Measurements from ENCODE around the gene XPA. TPM values are rescaled to one million over a fixed set of nuclear protein-coding genes. Genes with fewer than 3 reads are reported as not detected.

Gene XPA
- total and polyA plus RNA-seq, 2 experiments from 2014 or later, result 21.1 to 31.5 TPM

DNA sequence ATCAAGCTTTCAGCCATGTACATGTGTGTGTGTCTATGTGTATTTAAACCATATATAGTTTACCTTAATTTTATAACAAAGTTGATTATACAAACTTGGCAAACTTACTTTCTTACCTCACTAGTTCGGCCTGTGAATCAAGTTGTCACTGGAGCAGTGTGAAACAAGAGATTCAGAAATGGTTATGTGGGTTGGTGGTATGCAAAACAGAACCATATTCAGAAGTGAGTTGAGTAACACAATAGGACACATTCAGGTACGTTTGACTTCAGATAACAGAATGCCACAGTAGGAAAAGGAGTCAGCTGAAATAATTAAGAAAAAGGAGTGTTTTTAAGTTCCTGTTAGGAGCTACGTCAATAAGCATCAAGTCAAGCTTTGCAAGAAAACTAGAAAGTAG is 21.5 kb downstream of the XPA start:
- H3K27ac ChIP-seq, result peak overlapping the region; percentile 58
- no peaks in the 10 kb centered on the region for H3K9me3 ChIP-seq (ENCODE audit: low read depth)
- no peaks in the 10 kb centered on the region for H3K27me3 ChIP-seq
- H3K4me1 ChIP-seq (ENCODE audit: low read depth), result peaks cover 6% of the 10 kb centered on the region
- H3K36me3 ChIP-seq, result peaks cover 68% of the 10 kb centered on the region
- TF ChIP-seq, protein P1, sequence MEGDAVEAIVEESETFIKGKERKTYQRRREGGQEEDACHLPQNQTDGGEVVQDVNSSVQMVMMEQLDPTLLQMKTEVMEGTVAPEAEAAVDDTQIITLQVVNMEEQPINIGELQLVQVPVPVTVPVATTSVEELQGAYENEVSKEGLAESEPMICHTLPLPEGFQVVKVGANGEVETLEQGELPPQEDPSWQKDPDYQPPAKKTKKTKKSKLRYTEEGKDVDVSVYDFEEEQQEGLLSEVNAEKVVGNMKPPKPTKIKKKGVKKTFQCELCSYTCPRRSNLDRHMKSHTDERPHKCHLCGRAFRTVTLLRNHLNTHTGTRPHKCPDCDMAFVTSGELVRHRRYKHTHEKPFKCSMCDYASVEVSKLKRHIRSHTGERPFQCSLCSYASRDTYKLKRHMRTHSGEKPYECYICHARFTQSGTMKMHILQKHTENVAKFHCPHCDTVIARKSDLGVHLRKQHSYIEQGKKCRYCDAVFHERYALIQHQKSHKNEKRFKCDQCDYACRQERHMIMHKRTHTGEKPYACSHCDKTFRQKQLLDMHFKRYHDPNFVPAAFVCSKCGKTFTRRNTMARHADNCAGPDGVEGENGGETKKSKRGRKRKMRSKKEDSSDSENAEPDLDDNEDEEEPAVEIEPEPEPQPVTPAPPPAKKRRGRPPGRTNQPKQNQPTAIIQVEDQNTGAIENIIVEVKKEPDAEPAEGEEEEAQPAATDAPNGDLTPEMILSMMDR (IDR thresholded peaks at IDR 0.05; ENCODE audit: low read depth, low read length), result no peak
- DNase-seq (ENCODE audit: low read depth in 1 of 2, low spot score in 1 of 2), result no peak
- no peak overlapping the region for H3K4me3 ChIP-seq

DNA sequence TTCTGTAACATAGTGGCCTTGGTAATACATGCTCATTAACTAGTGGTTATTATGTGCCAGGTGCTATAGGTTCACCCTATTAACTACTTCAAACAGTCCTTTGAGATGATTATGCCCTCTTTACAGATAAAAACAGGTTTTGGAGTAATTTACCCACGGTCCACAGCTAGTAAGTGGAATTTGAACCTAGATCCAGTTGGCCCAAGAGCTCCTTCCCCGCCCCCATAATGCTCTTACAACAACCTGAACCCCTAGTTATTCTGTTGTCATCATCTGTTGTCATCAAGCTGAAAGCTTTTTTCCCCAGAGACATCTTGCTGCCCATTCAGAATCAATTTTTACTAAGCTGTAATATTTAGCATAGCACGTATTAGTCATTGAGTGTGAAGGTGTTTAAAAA is 23.2 kb downstream of the XPA start:
- DNase-seq (ENCODE audit: low read depth in 1 of 2, low spot score in 1 of 2), result no peak
- no peak overlapping the region for H3K27ac ChIP-seq
- H3K9me3 ChIP-seq (ENCODE audit: low read depth), result no peaks in the 10 kb centered on the region
- H3K36me3 ChIP-seq, result peaks cover 82% of the 10 kb centered on the region
- H3K4me3 ChIP-seq, result no peak overlapping the region
- TF ChIP-seq, protein P1 (IDR thresholded peaks at IDR 0.05; ENCODE audit: low read depth, low read length), result no peak
- H3K27me3 ChIP-seq, result no peaks in the 10 kb centered on the region
- peaks cover 6% of the 10 kb centered on the region for H3K4me1 ChIP-seq (ENCODE audit: low read depth)

DNA sequence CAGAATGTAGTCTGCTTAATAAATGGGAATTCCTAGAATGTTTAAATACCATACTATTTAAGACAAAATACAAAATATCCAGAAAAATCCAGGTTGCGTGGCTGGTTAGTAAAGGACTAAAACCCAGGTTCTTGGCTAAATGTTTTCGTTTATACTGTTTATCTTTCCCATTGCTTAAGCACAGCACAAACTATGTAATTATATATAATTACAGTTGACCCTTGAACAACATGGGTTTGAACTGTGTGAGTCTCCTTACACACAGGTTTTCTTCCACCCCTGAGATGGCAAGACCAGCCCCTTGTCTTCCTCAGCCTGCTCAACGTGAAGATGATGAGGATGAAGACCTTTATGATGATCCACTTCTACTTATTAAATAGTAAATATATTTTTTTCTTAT is 24.7 kb downstream of the XPA start:
- Histone ChIP-seq H3K27ac (no peak overlapping the region), H3K4me1 (ENCODE audit: low read depth) (peaks cover 6% of the 10 kb centered on the region), H3K4me3 (no peak overlapping the region), H3K36me3 (peaks cover 95% of the 10 kb centered on the region), H3K27me3 (no peaks in the 10 kb centered on the region), H3K9me3 (ENCODE audit: low read depth) (no peaks in the 10 kb centered on the region)
- TF ChIP-seq, protein P1 (IDR thresholded peaks at IDR 0.05; ENCODE audit: low read depth, low read length), result no peak
- no peak for DNase-seq (ENCODE audit: low read depth in 1 of 2, low spot score in 1 of 2)

DNA sequence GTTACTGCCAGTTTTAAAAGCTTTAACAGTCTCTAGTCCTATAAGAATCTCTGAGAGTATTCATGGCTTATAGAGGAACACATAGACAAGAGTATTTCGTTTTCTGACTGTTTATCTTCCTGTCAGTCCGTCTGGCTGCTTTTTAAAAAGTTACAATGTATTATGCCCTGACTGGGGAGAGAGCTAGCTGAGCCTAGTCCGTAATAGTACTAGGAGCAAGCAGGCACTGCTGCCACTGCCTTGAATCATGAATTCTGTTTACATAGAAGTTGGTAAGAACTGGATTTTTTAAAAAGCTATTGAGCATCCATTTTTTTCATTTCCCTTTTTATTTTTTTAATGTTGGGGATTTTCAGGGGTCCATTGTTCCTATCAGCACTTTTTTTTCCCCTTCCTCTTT is 26.6 kb downstream of the XPA start:
- H3K9me3 ChIP-seq (ENCODE audit: low read depth), result no peaks in the 10 kb centered on the region
- no peaks in the 10 kb centered on the region for H3K4me1 ChIP-seq (ENCODE audit: low read depth)
- no peak overlapping the region for H3K27ac ChIP-seq
- H3K4me3 ChIP-seq, result no peak overlapping the region
- TF ChIP-seq, protein P1 (IDR thresholded peaks at IDR 0.05; ENCODE audit: low read depth, low read length), result no peak
- no peak for DNase-seq (ENCODE audit: low read depth in 1 of 2, low spot score in 1 of 2)
- no peaks in the 10 kb centered on the region for H3K27me3 ChIP-seq
- H3K36me3 ChIP-seq, result peaks cover 99% of the 10 kb centered on the region

DNA sequence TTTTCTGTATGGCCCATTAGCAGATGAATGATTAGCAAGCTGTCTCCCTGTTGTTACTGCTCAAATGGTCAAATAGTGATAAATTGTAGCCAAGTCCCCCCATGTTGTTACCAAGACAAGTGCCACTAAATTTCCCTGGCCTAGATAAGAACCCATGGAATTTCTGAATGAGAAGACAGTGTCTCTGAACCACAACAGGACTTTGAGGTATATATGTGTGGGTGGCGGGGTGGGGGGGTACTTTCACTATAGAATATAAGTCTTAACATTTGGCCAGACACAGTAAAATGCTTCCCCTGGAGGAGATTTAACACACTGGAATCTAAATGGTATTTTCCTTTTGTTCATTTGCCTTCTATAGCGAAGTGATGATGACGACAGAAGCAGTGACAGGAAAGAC is 28.7 kb downstream of the XPA start:
- TF ChIP-seq, protein P1 (IDR thresholded peaks at IDR 0.05; ENCODE audit: low read depth, low read length), result no peak
- Histone ChIP-seq H3K9me3 (ENCODE audit: low read depth) (no peaks in the 10 kb centered on the region), H3K27me3 (no peaks in the 10 kb centered on the region), H3K4me3 (no peak overlapping the region), H3K27ac (no peak overlapping the region), H3K4me1 (ENCODE audit: low read depth) (no peaks in the 10 kb centered on the region), H3K36me3 (peaks cover 99% of the 10 kb centered on the region)
- no peak for DNase-seq (ENCODE audit: low read depth in 1 of 2, low spot score in 1 of 2)

Measured in cardiac muscle cell (in vitro differentiated cells and primary cell).